Measurements from ENCODE around the gene KRTAP9-2.
"Not testable (repeated sequence)": the region's sequence is repeated elsewhere in the genome, so short reads cannot be mapped to it uniquely, and the experiment has no call there.

GRCh38 chr17:41275648-41276190 is 49.3 kb downstream of the KRTAP9-2 start, which contains the start of gene KRTAP9-7:
- TF ChIP-seq POLR2A (IDR thresholded peaks at IDR 0.05; ENCODE audit: low read depth, low read length); POLR2AphosphoS5 (IDR thresholded peaks at IDR 0.05; ENCODE audit: low read depth, low read length); TAF1 (IDR thresholded peaks at IDR 0.05; ENCODE audit: borderline replicate concordance, low read depth, low read length): not testable (repeated sequence)

Measured in GM12892 (cell line).